ENCODE measurements around the gene PPP4C. TPM values are rescaled to one million over a fixed set of nuclear protein-coding genes. Genes with fewer than 3 reads are reported as not detected.

Gene PPP4C
- total and polyA plus RNA-seq, 8 donors: 21.7 to 53.7 (median 28.6) TPM

DNA sequence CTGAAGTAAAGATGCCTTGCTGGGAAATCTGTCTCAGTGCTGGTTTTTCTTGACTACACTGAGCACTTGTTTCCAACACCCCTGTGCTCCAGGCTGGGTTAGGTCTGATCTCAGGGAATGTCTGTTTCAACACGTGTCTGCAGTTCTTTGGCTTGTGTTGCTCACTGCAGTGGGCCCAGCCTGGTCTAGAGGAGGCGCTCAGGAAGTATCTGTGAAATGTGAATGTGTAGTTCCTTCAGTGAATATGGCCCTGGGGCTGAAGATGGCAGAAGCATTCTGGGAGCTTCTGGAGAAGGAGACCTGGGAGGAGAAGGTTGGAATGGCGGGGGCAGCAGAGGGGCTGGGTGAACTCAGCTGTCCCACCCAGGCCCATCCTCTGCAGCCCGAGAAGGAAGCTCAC lies 28.3 kb downstream of the PPP4C start:
- Histone ChIP-seq H3K9me3 (no peaks in the 10 kb centered on the region), H3K36me3 (no peaks in the 10 kb centered on the region), H3K27ac (no peak overlapping the region), H3K4me1 (no peaks in the 10 kb centered on the region), H3K4me3 (no peak overlapping the region), H3K27me3 (no peaks in the 10 kb centered on the region)
- TF ChIP-seq, protein P1, sequence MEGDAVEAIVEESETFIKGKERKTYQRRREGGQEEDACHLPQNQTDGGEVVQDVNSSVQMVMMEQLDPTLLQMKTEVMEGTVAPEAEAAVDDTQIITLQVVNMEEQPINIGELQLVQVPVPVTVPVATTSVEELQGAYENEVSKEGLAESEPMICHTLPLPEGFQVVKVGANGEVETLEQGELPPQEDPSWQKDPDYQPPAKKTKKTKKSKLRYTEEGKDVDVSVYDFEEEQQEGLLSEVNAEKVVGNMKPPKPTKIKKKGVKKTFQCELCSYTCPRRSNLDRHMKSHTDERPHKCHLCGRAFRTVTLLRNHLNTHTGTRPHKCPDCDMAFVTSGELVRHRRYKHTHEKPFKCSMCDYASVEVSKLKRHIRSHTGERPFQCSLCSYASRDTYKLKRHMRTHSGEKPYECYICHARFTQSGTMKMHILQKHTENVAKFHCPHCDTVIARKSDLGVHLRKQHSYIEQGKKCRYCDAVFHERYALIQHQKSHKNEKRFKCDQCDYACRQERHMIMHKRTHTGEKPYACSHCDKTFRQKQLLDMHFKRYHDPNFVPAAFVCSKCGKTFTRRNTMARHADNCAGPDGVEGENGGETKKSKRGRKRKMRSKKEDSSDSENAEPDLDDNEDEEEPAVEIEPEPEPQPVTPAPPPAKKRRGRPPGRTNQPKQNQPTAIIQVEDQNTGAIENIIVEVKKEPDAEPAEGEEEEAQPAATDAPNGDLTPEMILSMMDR (IDR thresholded peaks at IDR 0.05): no peak
- 88 to 94% methylated on average over 4 of the region's 4 CpGs for WGBS, 2 donors
- FAIRE-seq (no peak), DNase-seq (no peak), ATAC-seq (no peak)
- intact Hi-C loops (cut with DNase I): no loop called here

DNA sequence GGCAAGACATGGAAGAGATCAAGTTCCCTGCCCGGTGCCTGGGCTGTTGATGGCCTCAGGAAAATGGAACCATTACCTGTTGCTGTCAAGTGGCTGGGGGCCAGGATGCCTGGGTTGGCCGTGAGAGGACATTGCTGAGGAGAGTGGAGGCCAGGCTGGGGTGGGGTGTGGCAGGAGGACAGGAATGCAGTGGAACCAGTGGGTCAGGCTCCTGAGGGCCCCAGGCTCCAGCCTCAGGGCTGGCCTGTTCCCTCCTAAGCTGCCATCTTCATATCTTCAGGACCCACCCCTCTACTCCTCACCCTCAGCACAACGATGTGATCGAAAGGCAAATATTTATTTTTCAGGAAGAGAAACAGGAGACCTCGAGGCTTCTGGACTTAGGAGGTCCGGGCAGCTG lies 28.7 kb downstream of the PPP4C start:
- no peaks in the 10 kb centered on the region for H3K27me3 ChIP-seq
- DNase-seq (peak in 1 of 6 donors; percentile 61), FAIRE-seq (no peak), ATAC-seq (peak in 2 of 4 donors; percentile 31 to 62)
- intact Hi-C loops (cut with DNase I): no loop called here
- H3K36me3 ChIP-seq: no peaks in the 10 kb centered on the region
- WGBS, 2 donors: 50 to 54% methylated on average over 6 of the region's 6 CpGs
- no peak overlapping the region for H3K27ac ChIP-seq
- no peak overlapping the region for H3K4me3 ChIP-seq
- TF ChIP-seq, protein P1 (IDR thresholded peaks at IDR 0.05): no peak
- H3K9me3 ChIP-seq: no peaks in the 10 kb centered on the region
- H3K4me1 ChIP-seq: no peaks in the 10 kb centered on the region

DNA sequence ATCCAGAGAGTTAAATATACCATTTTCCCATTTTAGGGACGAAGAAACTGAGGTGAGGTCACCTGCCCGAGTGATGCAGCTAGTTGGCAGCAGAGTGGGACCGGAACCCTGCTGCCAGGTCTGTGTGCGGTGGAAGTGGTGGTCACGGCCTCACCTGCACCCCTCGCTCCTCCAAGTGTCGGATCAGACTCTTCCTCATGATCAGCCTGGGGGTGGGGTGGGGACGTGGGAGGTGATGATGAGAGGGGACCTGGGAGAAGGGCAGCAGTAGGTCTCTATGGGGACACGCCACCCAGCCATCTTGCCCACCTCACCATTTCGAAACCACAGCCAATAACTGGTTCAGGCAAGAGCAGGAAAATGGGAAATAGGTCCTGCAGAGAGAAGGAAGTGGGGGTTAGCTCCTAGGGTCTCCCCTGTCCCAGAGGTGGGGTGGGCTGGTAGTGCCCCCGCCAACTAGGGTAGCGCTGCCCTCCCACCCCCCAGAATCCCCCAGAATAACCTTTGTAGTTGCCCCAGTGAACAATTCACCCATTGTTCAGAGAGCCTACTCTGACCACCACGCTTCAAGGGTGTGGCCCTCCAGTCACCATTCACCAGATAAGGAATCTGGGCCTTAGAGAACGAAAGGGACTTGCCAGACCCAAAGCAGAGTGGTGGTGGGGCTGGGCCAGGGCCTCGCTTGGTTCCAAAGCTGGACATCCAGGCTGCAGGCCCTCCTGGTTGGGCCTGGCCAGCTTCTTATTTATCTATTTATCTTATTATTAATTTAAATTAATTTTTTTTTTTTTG lies 32.5 kb downstream of the PPP4C start:
- ATAC-seq: no peak
- DNase-seq: no peak
- Histone ChIP-seq H3K4me1 (no peaks in the 10 kb centered on the region), H3K27me3 (no peaks in the 10 kb centered on the region), H3K9me3 (no peaks in the 10 kb centered on the region), H3K36me3 (no peaks in the 10 kb centered on the region), H3K27ac (no peak overlapping the region), H3K4me3 (no peak overlapping the region)
- TF ChIP-seq, protein P1 (IDR thresholded peaks at IDR 0.05): no peak
- 85 to 88% methylated on average over 15 of the region's 15 CpGs for WGBS, 2 donors
- intact Hi-C loops (cut with DNase I): no loop called here
- FAIRE-seq: no peak

DNA sequence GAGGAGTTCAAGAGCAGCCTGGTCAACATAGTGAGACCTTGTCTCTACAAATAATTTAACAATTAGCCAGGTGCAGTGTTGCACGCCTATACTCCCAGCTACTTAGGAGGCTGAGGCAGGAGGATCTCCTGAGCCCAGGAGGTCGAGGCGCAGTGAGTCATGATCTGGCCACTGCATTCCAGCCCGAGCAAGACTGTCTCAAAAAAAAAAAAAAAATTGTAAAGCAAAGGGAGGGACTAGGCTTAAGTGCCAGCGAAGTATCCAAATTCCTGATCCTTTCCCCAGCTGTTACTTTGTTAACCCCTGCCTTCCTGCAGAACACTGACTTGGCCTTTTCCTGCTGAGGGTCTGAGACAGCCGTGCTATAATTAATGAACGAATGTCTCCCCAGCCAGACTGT lies 34.9 kb downstream of the PPP4C start:
- no peak for ATAC-seq
- no peaks in the 10 kb centered on the region for H3K27me3 ChIP-seq
- TF ChIP-seq, protein P1 (IDR thresholded peaks at IDR 0.05): no peak
- no peak for DNase-seq
- H3K4me3 ChIP-seq: no peak overlapping the region
- H3K4me1 ChIP-seq: no peaks in the 10 kb centered on the region
- no peak for FAIRE-seq
- intact Hi-C loops (cut with DNase I): no loop called here
- peaks cover 0 to 8% (median 0%) of the 10 kb centered on the region in 3 donors for H3K36me3 ChIP-seq
- 81 to 82% methylated on average over 7 of the region's 7 CpGs for WGBS, 2 donors
- H3K27ac ChIP-seq: no peak overlapping the region
- H3K9me3 ChIP-seq: no peaks in the 10 kb centered on the region

All from pancreas (tissue), 10 donors.